Heart right ventricle (tissue), 16 donors: ENCODE results near the gene PHC1. TPM values are rescaled to one million over a fixed set of nuclear protein-coding genes. Genes with fewer than 3 reads are reported as not detected.

Source experiments
- ATAC-seq, 8 donors: fragments of 200-7000 bp; cut with Tn5 transposase; one replicate each; pipeline ENCODE4 v1.9.1; 2020; ENCODE audit warnings: mild to moderate bottlenecking in 8 of 8, moderate library complexity in 8 of 8, moderate number of reproducible peaks in 1 of 8
- DNase-seq, 2 donors: peaks; one replicate each; pipeline ENCODE4 v3.0.0-alpha.2; 2020
- H3K27ac ChIP-seq, 10 donors: fragments of 200-600 bp; sonication (generic) in 2 of 10; one replicate each; pipeline versions ENCODE4 v1.5.0 to v1.8.0; 2020 to 2022; ENCODE audit warnings: mild to moderate bottlenecking in 3 of 10
- H3K27me3 ChIP-seq, 7 donors: fragments of 200-600 bp; one replicate each; pipeline ENCODE4 v1.8.0; 2021 to 2022; ENCODE audit warnings: mild to moderate bottlenecking in 2 of 7
- H3K36me3 ChIP-seq, 9 donors: fragments of 200-600 bp; sonication (generic) in 1 of 9; one replicate each; pipeline versions ENCODE4 v1.5.0 to v1.8.0; 2020 to 2022; ENCODE audit warnings: mild to moderate bottlenecking in 2 of 9
- H3K4me1 ChIP-seq, 9 donors: fragments of 200-600 bp; sonication (generic) in 1 of 9; one replicate each; pipeline versions ENCODE4 v1.5.0 to v1.8.0; 2020 to 2022; ENCODE audit warnings: mild to moderate bottlenecking in 4 of 9
- H3K4me3 ChIP-seq, 10 donors: fragments of 200-600 bp; sonication (generic) in 2 of 10; one replicate each; pipeline versions ENCODE4 v1.5.0 to v1.8.0; 2020 to 2022; ENCODE audit warnings: mild to moderate bottlenecking in 7 of 10, moderate library complexity in 2 of 10
- H3K9me3 ChIP-seq, 11 donors: fragments of 200-600 bp in 10 of 11; sonication (generic) in 2 of 11; one replicate each; pipeline versions ENCODE4 v1.5.0 to v1.8.0; 2013 to 2022; ENCODE audit warnings: mild to moderate bottlenecking in 2 of 11, control low read depth in 1 of 11, moderate library complexity in 1 of 11
- WGBS, 2 donors: extraction: QIAGEN DNeasy Blood & Tissue Kit; methylation state at CpG; one replicate each; pipeline ENCODE4 v1.1.7; 2013; ENCODE audit warnings: inconsistent platforms in 1 of 2; 5-methylcytosine and 5-hydroxymethylcytosine counted together
- intact Hi-C, 10 donors: fragments of 100-400 bp; cut with DNase I; formaldehyde crosslinking; loops; one replicate each; pipeline versions ENCODE4 v1.11.1 to v1.14.2; 2022
- polyA plus RNA-seq, 2 donors: library from polyadenylated mRNA; stranded (reverse); fragments of 200-250 nt; gene quantifications; one replicate each; pipeline ENCODE4 v1.2.3, GENCODE V29; 2013
- total RNA-seq, 10 donors: library from RNA; stranded (reverse); fragmentation: NEBNext Ultra II Directional in 3 of 10; extraction: Animal tissue kit (Norgen Biotek cat#: 25700) in 3 of 10; gene quantifications; one replicate each; pipeline versions ENCODE4 v1.2.1 to v1.2.4, GENCODE V29; 2021 to 2023
- TF ChIP-seq, protein P1 (sequence below), 9 donors: fragments of 200-600 bp; sonication (generic) in 2 of 9; IDR thresholded peaks; one replicate each; pipeline versions ENCODE4 v1.5.0 to v1.8.0; 2021 to 2022; ENCODE audit warnings: antibody characterized with exemption in 9 of 9, mild to moderate bottlenecking in 5 of 9, moderate library complexity in 1 of 9
- donor health status: Arrhythmogenic right ventricular cardiomyopathy.
- donor health status: ischemic (EF 13 %, LVEDD 7.1; RV severe dilation, severe dysfunction).
- donor health status: healthy with polysubstance abuse.
- donor health status: DM: no; HTN: yes; CAD: no.
- donor health status: DM: no; HTN: no; CAD: no.
- donor health status: ischemic (EF 25% LVEDD 6.9; RV normal size, moderate dysfunction).
- donor health status: ischemic (EF 25% LVEDD 5.7; RV mildly dilated, moderate dysfunction).
- donor health status: healthy.
- donor health status: DM: yes; HTN: yes; CAD: no.
- donor health status: Ischemic cardiomyopathy.
- donor health status: ischemic (EF 35%, LVEDD 5.7; RV mildly dilated, moderate dysfunction).
- donor health status: nonischemic (EF 11% LVEDD 7.7; RV severe dilation, severe dysfunction).
- donor health status: DM: yes; HTN: yes; CAD: no.
- donor health status: PGD.
- donor health status: ischemic (EF 29% LVEDD 5.4; RV normal size, mild dysfunction).
- donor health status: nonischemic (EF 23%, LVEDD 6.1; RV moderate dilation, normal function).

PHC1 gene
- total and polyA plus RNA-seq, 12 donors: 15.4 to 33.6 (median 23.7) TPM

DNA sequence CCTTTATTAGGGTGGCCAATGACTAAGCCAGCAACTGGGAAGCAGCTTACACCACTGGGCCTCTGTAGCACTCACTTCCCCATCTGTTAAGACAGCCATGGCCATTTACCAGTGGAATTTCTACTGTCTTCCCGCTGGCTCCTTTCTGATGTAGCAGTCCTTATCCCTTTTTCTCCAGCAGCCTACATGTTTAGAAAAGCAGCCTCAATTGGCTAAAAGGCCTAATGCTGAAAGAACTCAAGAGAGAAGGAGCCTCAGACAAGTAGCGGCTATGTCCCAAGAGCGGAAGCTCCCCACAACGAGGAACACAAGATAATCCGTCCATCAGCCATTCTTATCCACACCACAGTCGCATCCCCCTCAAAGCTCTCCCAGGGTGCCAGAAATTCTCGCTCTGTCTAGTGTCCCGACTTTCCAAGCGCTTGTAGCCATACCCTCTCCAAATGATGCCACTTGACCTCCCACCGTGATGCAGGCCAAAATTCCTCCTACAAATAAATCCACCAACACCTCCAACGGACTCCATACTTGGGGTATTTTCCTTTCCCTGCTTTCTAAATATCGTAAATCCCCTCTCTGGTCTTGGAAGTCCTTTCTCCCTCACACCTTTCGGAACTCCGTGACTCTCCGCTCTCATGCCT, 34.5 kb downstream of the PHC1 start:
- Histone ChIP-seq H3K4me1 (peaks cover 7 to 46% (median 27%) of the 10 kb centered on the region in 9 donors), H3K27me3 (no peaks in the 10 kb centered on the region), H3K9me3 (peaks cover 0 to 10% (median 0%) of the 10 kb centered on the region in 11 donors), H3K36me3 (peaks cover 0 to 31% (median 16%) of the 10 kb centered on the region in 9 donors), H3K4me3 (peak overlapping the region; percentile 54 to 89 (median 75)), H3K27ac (peak overlapping the region; percentile 86 to 98 (median 96))
- ATAC-seq (peak in 3 of 8 donors; percentile 2 to 22 (median 4)), DNase-seq (peak in 1 of 2 donors; percentile 16)
- TF ChIP-seq, protein P1, sequence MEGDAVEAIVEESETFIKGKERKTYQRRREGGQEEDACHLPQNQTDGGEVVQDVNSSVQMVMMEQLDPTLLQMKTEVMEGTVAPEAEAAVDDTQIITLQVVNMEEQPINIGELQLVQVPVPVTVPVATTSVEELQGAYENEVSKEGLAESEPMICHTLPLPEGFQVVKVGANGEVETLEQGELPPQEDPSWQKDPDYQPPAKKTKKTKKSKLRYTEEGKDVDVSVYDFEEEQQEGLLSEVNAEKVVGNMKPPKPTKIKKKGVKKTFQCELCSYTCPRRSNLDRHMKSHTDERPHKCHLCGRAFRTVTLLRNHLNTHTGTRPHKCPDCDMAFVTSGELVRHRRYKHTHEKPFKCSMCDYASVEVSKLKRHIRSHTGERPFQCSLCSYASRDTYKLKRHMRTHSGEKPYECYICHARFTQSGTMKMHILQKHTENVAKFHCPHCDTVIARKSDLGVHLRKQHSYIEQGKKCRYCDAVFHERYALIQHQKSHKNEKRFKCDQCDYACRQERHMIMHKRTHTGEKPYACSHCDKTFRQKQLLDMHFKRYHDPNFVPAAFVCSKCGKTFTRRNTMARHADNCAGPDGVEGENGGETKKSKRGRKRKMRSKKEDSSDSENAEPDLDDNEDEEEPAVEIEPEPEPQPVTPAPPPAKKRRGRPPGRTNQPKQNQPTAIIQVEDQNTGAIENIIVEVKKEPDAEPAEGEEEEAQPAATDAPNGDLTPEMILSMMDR (IDR thresholded peaks at IDR 0.05): no peak
- WGBS, 2 donors: 1% methylated on average over 15 of the region's 15 CpGs
- intact Hi-C loops: loop anchor here in 4 of 10 donors (5.0 kb wide), 1 partner anchor 37 kb away; the partner anchor contains the start of gene PHC1 (in 4 of the 4)

DNA sequence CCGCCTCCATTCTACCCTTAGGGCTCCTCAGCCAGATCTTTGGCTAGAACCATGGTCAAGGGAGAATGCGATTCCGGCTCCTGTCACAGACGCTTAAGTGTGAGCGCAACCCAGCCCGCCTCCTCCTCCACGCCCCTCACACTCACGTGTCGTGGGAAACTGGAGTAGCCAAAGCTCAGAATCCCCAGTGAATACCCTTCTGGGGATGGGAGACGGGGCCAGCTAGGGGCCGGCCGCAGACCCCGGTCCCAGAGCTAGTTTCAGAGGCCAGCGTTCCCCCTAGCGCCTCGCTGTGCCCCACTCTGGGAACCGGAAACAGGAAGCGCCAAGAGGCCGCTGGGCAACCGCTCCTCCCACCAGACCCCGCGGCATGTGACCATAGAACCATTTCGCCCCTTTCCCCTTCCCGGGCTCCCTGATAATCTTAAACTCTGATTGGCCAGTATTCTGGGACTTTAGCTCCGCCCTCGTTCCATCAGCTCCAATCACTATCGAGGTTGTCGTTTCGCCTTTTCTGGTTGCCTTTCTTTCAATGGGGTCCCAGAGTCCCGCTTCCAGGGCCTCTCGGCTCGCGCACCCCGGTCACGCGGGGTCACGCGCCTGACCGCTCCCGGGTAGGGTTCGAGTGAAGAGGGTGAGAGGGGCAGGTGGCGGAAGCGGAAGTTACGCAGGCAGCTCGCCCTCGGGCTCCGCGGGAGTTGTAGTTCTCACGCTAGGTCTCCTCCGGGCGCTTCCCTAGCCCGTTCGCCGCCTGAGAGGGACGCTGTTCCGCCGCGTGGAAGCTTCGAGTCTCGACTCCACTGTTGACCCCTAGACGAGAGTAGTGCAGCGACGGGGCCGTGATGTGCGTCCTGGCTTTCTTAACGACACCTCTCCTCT, 35.3 kb downstream of the PHC1 start, which contains the start of gene M6PR:
Gene M6PR, minus strand, starts transcription at position 304 of the 879 bp plus-strand sequence. CDS start 3,241 bp downstream, outside the sequence.
- Histone ChIP-seq H3K9me3 (peaks cover 0 to 10% (median 0%) of the 10 kb centered on the region in 11 donors), H3K27me3 (no peaks in the 10 kb centered on the region), H3K4me1 (peaks cover 7 to 46% (median 27%) of the 10 kb centered on the region in 9 donors), H3K27ac (peak within 1 kb of the TSS; percentile 86 to 98 (median 96)), H3K36me3 (peaks cover 0 to 29% (median 9%) of the 10 kb centered on the region in 9 donors), H3K4me3 (peak within 1 kb of the TSS; percentile 54 to 89 (median 75))
- TF ChIP-seq, protein P1 (IDR thresholded peaks at IDR 0.05): peak in 8 of 9 donors; percentile 26 to 82 (median 62)
- 0% methylated on average over 66 of the region's 66 CpGs for WGBS, 2 donors
- peak; percentile 94 to 98 (median 96) for ATAC-seq
- peak; percentile 92 to 95 for DNase-seq
- intact Hi-C loops: loop anchor here in 7 of 10 donors (1.0 to 5.0 kb wide), 5 partner anchors 37 to 90 kb away; partner anchors contain the start of gene PHC1 (in 4 of the 7)

DNA sequence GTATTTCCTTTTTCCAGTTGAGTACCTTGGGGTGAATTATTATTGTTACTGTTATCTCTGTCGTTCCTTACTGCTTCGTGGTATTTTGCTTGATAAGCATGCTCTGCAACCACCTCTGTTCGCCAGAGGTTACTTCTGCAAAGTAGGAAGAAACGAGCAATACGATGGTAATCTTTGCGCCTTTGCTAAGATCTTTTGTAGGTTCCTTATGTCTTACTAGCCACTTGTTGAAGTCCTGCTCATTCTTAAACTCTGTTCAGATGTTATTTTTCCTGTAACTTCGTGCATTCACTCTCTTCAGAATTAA, 35.9 kb downstream of the PHC1 start:
- peaks cover 0 to 10% (median 0%) of the 10 kb centered on the region in 11 donors for H3K9me3 ChIP-seq
- H3K4me1 ChIP-seq: peaks cover 7 to 46% (median 27%) of the 10 kb centered on the region in 9 donors
- TF ChIP-seq, protein P1 (IDR thresholded peaks at IDR 0.05): no peak
- intact Hi-C loops: loop anchor here in 7 of 10 donors (1.0 to 5.0 kb wide), 4 partner anchors 41 to 89 kb away; no protein-coding TSS in a partner anchor
- peaks cover 0 to 23% (median 3%) of the 10 kb centered on the region in 9 donors for H3K36me3 ChIP-seq
- H3K4me3 ChIP-seq: peak overlapping the region; percentile 54 to 89 (median 75)
- ATAC-seq (peak in 1 of 8 donors; percentile 0), DNase-seq (no peak)
- WGBS, 2 donors: 0 to 1% methylated on average over 7 of the region's 7 CpGs
- H3K27me3 ChIP-seq: no peaks in the 10 kb centered on the region
- peak overlapping the region; percentile 86 to 98 (median 96) for H3K27ac ChIP-seq
